Muscle layer of duodenum (tissue), 2 donors: Measurements from ENCODE around the gene FRMD8.
"Not testable (repeated sequence)": the region's sequence is repeated elsewhere in the genome, so short reads cannot be mapped to it uniquely, and the experiment has no call there.

Experiments used
- H3K27ac ChIP-seq: one replicate; pipeline ENCODE4 v1.7.0; 2013; ENCODE audit warnings: mild to moderate bottlenecking, low read length
- H3K27me3 ChIP-seq: one replicate; pipeline ENCODE4 v1.7.0; 2013; ENCODE audit warnings: low read depth, mild to moderate bottlenecking, control low read depth, low read length
- H3K36me3 ChIP-seq, 2 donors: one replicate each; pipeline ENCODE4 v1.7.0; 2013; ENCODE audit warnings: low read length in 2 of 2, control low read depth in 1 of 2, mild to moderate bottlenecking in 1 of 2; ENCODE audit not compliant: insufficient read depth in 2 of 2, control insufficient read depth in 1 of 2
- H3K4me1 ChIP-seq, 2 donors: one replicate each; pipeline ENCODE4 v1.7.0; 2013; ENCODE audit warnings: low read length in 2 of 2, mild to moderate bottlenecking in 2 of 2, control low read depth in 1 of 2, moderate library complexity in 1 of 2; ENCODE audit not compliant: insufficient read depth in 2 of 2, control insufficient read depth in 1 of 2
- H3K4me3 ChIP-seq, 2 donors: one replicate each; pipeline ENCODE4 v1.7.0; 2013; ENCODE audit warnings: low read length in 2 of 2, low read depth in 1 of 2, mild to moderate bottlenecking in 1 of 2
- H3K9me3 ChIP-seq, 2 donors: one replicate each; pipeline ENCODE4 v1.7.0; 2013; ENCODE audit warnings: low read length in 2 of 2, control low read depth in 1 of 2, mild to moderate bottlenecking in 1 of 2; ENCODE audit not compliant: control insufficient read depth in 1 of 2
- donor health status: healthy.

FRMD8 gene

DNA sequence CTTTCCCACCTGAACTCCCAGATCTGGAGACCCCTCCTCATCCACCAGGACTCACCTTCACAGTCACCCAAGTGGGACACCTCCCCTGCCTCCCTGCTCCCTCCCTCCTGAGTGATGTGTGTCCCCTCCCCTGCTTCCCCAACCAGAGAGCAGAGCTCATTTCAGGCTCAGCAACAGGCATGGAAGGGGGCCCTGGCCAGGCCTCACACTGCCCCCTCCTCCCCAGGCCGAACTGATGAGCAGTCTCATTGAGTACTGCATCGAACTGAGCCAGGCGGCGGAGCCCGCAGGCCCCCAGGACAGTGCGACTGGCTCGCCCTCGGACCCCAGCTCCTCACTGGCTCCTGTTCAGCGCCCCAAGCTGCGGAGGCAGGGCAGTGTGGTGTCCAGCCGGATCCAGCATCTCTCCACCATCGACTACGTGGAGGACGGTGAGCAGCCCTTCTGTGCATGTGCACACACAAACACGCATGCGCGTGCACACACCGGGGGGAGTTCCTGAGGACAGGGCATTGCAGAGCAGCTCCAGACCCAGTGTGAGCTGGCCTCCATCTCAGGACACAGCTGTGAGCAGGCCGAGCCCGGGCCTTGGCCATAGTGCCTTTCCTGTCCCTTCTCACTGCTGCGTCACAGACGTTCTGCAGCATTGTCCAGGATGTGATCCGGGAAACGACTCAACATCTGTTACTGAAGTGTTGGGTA, 18.4 kb downstream of the FRMD8 start:
- H3K4me1 ChIP-seq: peaks cover 0 to 6% of the 10 kb centered on the region in 2 donors
- no peaks in the 10 kb centered on the region for H3K27me3 ChIP-seq
- H3K9me3 ChIP-seq: no peaks in the 10 kb centered on the region
- no peak overlapping the region for H3K4me3 ChIP-seq
- no peak overlapping the region for H3K27ac ChIP-seq
- peaks cover 7 to 48% of the 10 kb centered on the region in 2 donors for H3K36me3 ChIP-seq

GRCh38 chr11:65410936-65411680, 24.7 kb downstream of the FRMD8 start:
- peaks cover 4 to 5% of the 10 kb centered on the region in 2 donors for H3K4me1 ChIP-seq
- H3K27ac ChIP-seq: no peak overlapping the region
- peaks cover 17 to 46% of the 10 kb centered on the region in 2 donors for H3K36me3 ChIP-seq

DNA sequence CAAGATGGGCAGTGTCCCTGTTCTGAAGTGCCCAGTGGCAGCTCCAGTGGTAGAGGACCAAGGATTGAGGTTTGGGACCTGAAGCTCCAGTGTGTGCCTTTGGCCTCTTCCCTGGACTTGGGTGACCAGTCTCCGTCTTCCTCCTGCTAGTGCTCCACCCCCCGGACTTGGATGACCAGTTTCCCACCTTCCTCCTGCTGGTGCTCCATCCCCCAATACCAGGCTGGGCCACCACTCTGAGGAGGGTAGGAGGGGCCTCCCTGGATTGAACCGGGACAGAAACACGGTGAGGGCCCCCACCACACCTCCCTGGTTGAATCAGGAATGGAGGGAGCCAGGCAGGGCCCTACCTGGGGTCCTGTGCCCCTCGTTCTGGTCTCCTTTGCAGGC, 25.2 kb downstream of the FRMD8 start:
- Histone ChIP-seq H3K27me3 (no peaks in the 10 kb centered on the region), H3K4me3 (no peak overlapping the region), H3K36me3 (peaks cover 17 to 46% of the 10 kb centered on the region in 2 donors), H3K4me1 (peaks cover 8 to 11% of the 10 kb centered on the region in 2 donors), H3K9me3 (no peaks in the 10 kb centered on the region), H3K27ac (no peak overlapping the region)

More at GRCh38 chr11:65410936-65411680, 24.7 kb downstream of the FRMD8 start:
- Histone ChIP-seq H3K27me3 (no peaks in the 10 kb centered on the region), H3K4me3 (no peak overlapping the region), H3K9me3 (no peaks in the 10 kb centered on the region)

- Histone ChIP-seq H3K27me3 (no peaks in the 10 kb centered on the region), H3K36me3 (peaks cover 17 to 46% of the 10 kb centered on the region in 2 donors), H3K27ac (no peak overlapping the region)
These were observed 26.0 kb downstream of the FRMD8 start for GRCh38 chr11:65412271-65413076.

GRCh38 chr11:65413077-65413664, 26.7 kb downstream of the FRMD8 start:
- H3K27ac ChIP-seq, H3K9me3 ChIP-seq, H3K4me3 ChIP-seq, H3K27me3 ChIP-seq: not testable (repeated sequence)
- Histone ChIP-seq H3K4me1 (peaks cover 22 to 23% of the 10 kb centered on the region in 2 donors), H3K36me3 (peaks cover 17 to 42% of the 10 kb centered on the region in 2 donors)

More at GRCh38 chr11:65412271-65413076, 26.0 kb downstream of the FRMD8 start:
- no peak overlapping the region for H3K4me3 ChIP-seq
- peaks cover 16 to 18% of the 10 kb centered on the region in 2 donors for H3K4me1 ChIP-seq
- H3K9me3 ChIP-seq: no peaks in the 10 kb centered on the region

DNA sequence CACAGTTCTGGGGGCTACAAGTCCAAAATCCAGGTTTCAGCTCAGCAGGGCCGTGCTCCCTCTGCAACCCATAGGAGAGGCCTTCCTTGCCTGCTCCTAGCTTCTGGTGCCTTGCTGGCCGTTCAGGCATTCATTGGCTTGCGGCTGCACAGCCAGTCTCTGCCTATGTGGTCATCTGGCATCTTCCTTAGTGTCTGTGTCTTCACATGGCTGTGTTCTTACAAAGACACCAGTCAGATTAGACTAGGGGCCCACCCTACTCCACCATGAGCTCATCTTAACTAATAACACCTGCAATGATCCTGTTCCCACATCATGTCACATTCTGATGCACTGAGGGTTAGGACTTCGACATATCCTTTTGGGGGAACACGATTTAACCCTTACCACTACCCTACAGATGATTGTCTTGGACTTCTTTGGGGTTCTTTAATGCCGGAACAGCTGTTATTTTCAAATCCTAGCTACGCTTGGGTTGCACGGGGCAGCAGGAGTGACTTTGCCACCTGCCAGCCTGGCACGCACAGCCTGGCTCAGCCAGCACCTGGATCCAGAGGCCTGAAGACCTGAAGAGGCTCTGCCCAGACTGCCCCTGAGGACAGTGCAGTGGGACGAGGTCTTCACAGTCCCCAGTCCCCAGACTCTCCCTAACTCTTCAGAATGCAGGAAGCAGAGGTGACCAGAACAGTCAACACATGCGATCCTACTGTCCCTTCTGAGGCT, 28.5 kb downstream of the FRMD8 start:
- Histone ChIP-seq H3K27me3 (no peaks in the 10 kb centered on the region), H3K4me1 (peaks cover 22 to 32% of the 10 kb centered on the region in 2 donors), H3K4me3 (no peak overlapping the region), H3K36me3 (peaks cover 10 to 39% of the 10 kb centered on the region in 2 donors), H3K27ac (no peak overlapping the region), H3K9me3 (no peaks in the 10 kb centered on the region)

GRCh38 chr11:65415499-65416340, 29.3 kb downstream of the FRMD8 start:
- Histone ChIP-seq H3K9me3 (no peaks in the 10 kb centered on the region), H3K27ac (peak overlapping the region; percentile 100), H3K27me3 (no peaks in the 10 kb centered on the region), H3K4me1 (peaks cover 22 to 37% of the 10 kb centered on the region in 2 donors), H3K4me3 (peak overlapping the region; percentile 71 to 100), H3K36me3 (peaks cover 10 to 43% of the 10 kb centered on the region in 2 donors)

DNA sequence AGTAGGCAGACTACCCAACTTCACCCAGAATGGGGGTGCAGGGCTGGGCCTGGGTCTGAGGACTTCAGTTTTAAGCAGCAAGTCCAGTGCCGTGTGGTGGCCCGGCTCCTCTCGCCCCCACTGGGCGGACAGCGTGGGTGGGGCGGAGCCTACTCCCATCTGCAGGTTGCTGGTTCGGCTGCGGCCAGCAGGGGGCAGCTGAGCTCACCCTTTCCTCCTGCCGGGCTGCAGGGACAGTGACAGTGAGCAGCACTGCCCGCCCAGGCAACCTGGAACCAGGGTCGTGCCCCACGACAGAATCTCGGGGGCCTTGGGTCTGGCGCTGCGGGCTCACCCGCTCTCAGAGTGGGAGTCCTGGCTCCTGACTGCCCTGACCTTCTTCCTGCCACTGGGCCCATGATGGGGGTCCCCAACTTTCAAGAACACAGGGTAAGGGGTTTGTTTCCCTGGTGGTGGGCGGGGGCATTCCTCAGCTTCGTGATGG, 29.9 kb downstream of the FRMD8 start:
- Histone ChIP-seq H3K27me3 (no peaks in the 10 kb centered on the region), H3K9me3 (no peaks in the 10 kb centered on the region), H3K27ac (peak overlapping the region; percentile 100), H3K36me3 (peaks cover 9 to 40% of the 10 kb centered on the region in 2 donors), H3K4me3 (peak overlapping the region; percentile 71 to 100), H3K4me1 (peaks cover 22 to 40% of the 10 kb centered on the region in 2 donors)

DNA sequence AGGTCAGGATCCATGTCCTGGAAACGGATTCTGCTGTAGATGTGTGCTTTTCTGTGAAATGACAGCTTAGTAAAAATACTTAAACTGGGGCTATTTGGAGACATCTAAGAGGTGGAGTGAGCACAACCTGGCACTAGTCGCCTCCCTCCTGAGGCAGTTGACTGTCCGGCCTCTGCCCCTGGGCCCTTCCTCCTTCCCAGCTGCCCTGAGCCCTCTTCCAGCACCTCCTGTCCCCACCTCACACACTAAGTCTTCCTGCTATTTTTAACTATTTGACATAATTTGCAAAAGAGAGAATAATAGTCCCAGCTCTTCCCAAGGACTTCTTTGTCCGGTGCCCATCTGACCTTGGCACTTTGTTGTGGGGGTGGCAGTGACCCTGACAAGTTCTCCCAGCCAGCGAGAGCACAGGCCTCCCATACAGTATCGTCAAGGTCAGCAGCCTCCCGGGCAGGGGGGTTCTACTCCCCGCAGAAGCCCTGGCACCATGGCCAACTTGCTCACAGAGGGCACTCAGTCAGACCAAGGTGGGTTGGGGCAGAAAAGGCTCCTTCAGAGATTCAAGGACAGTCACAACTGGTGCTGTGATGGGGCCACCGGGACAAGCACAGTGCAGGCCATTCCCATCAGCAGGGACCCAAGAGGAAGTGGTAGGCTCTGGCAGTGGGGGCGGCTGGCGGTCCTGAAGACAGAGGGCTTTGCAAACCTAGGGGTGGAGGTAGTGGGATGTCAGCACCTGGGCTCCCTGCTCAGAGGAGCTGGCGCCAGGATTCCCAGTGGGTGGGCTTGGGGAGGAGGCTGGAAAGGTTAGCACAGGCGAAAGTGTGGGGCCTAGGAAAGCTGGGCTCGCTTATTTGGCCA, 30.6 kb downstream of the FRMD8 start:
- peak overlapping the region; percentile 71 to 100 for H3K4me3 ChIP-seq
- peak overlapping the region; percentile 100 for H3K27ac ChIP-seq
- peaks cover 5 to 40% of the 10 kb centered on the region in 2 donors for H3K36me3 ChIP-seq

More for the DNA sequence above, 30.6 kb downstream of the FRMD8 start:
- Histone ChIP-seq H3K4me1 (peaks cover 22 to 40% of the 10 kb centered on the region in 2 donors), H3K9me3 (no peaks in the 10 kb centered on the region), H3K27me3 (no peaks in the 10 kb centered on the region)
